SW 1271 (cell line): ENCODE data around the gene DPP7.

Source experiments
- DNase-seq, 2 experiments: peaks; one replicate each; lab custom pipeline; 2025; lab: John Stamatoyannopoulos, UW

Gene DPP7

GRCh38 chr9:137111788-137112563, 2.6 kb downstream of the DPP7 start:
- no peak for DNase-seq

GRCh38 chr9:137110911-137111787, 3.4 kb downstream of the DPP7 start:
- DNase-seq = no peak

- DNase-seq = no peak
These were observed 4.2 kb downstream of the DPP7 start for GRCh38 chr9:137110147-137110910.

- no peak for DNase-seq
These were observed 5.0 kb downstream of the DPP7 start for GRCh38 chr9:137109250-137110146.

- DNase-seq = no peak
These were observed 5.8 kb downstream of the DPP7 start for GRCh38 chr9:137108608-137109249.

GRCh38 chr9:137107982-137108381, 6.6 kb downstream of the DPP7 start:
- no peak for DNase-seq

GRCh38 chr9:137107312-137107921, 7.1 kb downstream of the DPP7 start:
- DNase-seq = no peak

- no peak for DNase-seq
These were observed 7.8 kb downstream of the DPP7 start for GRCh38 chr9:137106662-137107250.

- DNase-seq = no peak
These were observed 8.5 kb downstream of the DPP7 start for GRCh38 chr9:137105814-137106661.

GRCh38 chr9:137103206-137103999, 11.1 kb downstream of the DPP7 start:
- no peak for DNase-seq

GRCh38 chr9:137099231-137099630, 15.3 kb downstream of the DPP7 start:
- DNase-seq = no peak

GRCh38 chr9:137097761-137098462, 16.6 kb downstream of the DPP7 start:
- DNase-seq = no peak

GRCh38 chr9:137096785-137097546, 17.6 kb downstream of the DPP7 start:
- no peak for DNase-seq

- DNase-seq = no peak
These were observed 18.6 kb downstream of the DPP7 start for GRCh38 chr9:137095664-137096517.

GRCh38 chr9:137089232-137089947, 25.1 kb downstream of the DPP7 start:
- DNase-seq = no peak
